Measurements from ENCODE around the gene NXPE3.
A peak's percentile ranks its signal among the peaks of the same experiment; 100 is the strongest.

DNA sequence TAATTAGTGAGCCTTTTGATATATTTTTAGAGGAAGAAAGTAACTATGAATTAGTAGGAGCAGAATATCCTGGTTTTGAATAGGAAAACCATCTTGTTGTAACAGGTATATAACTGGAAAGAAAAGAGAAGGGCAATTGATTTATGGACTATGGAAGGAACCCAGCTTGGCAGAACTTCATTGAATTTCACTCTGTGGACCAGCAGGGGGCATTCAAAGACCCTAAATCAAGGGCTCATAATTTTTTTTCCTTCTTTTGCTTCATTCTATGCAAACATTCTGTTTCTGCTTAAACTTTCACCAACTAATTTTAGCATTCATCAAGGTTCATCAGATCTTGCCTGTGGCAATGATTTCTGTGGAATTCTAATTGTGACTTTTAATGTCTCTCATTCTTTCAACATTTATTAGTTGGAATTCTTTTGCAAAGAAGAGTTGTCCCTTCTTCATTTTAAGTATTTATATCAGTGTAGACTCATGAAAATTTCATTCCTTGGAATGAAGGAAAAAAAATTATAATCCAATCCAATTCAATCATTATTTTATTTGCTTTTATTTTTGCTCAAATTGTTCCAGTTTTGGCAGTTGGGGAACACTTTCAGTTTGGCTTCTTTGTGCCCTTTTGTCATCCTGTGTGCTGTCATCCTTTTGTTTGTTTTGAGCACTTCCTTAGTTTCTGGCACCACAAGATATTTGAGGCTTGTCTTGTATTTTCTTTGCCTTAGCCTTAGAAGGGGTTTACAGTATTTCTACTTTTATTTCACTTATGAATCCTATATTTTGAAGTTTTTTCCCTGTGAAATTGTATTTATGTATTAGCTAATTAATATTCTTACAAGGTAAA, 30.4 kb downstream of the NXPE3 start:
- TF ChIP-seq, protein P1, sequence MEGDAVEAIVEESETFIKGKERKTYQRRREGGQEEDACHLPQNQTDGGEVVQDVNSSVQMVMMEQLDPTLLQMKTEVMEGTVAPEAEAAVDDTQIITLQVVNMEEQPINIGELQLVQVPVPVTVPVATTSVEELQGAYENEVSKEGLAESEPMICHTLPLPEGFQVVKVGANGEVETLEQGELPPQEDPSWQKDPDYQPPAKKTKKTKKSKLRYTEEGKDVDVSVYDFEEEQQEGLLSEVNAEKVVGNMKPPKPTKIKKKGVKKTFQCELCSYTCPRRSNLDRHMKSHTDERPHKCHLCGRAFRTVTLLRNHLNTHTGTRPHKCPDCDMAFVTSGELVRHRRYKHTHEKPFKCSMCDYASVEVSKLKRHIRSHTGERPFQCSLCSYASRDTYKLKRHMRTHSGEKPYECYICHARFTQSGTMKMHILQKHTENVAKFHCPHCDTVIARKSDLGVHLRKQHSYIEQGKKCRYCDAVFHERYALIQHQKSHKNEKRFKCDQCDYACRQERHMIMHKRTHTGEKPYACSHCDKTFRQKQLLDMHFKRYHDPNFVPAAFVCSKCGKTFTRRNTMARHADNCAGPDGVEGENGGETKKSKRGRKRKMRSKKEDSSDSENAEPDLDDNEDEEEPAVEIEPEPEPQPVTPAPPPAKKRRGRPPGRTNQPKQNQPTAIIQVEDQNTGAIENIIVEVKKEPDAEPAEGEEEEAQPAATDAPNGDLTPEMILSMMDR (IDR thresholded peaks at IDR 0.05; ENCODE audit: low read length): peak; percentile 72
- no peak for TF ChIP-seq EZH2 (optimal IDR thresholded peaks at IDR 0.05; ENCODE audit: low read depth, low read length)
- no peak for TF ChIP-seq EZH2phosphoT487 (IDR thresholded peaks at IDR 0.05; ENCODE audit: low read length)
